ENCODE measurements around the gene ANKRD18B.
"Not testable (repeated sequence)": the region's sequence is repeated elsewhere in the genome, so short reads cannot be mapped to it uniquely, and the experiment has no call there.

The ANKRD18B gene

DNA sequence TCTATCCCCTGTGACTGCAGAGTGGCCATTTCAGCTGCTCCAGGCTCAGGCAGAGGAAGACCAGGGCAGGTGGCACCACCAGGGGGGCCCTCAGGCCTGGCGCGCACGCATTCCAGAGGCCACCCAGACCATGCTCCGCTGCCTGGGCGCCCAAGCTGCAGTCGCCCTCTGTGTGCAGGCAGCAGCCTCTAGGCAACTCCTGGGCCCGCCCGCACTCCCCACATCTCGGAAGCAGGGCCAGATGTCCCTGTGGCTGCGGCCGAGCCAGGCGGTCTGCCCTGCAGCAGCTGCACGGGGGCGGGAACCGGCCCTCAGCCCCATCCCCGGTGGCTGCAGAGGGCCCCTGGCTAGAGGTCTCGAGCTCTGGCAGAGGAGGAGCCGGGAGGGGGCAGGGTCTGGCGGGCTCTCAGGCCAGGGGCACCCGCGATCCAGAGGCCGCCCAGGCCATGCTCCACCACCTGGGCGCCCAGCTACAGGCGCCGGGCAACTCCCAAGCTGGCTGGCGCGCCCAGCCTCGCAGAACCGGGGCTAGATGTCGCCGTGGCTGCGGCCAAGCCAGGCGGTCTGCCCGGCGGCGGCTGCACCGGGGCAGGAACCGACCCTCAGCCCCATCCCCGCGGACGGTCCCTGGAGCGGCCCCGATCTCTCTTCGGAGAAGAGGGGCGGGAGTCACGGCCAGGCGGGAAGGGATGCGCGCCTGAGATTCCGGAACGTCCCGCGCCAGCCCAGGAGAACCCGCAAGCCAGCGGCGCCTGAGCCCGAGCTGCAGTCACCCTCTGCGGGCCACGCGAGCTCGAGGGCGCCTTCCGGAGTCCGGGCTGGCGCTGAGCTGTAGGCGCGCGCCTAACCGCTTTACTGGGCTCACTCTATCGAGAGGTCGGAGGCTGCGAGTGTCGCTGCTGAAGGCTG is at the start of gene ANKRD18B:
ANKRD18B (plus strand) TSS at position 855 of the 909 bp plus-strand sequence. CDS start 239 bp downstream, outside the sequence.
- TF ChIP-seq, protein P1, sequence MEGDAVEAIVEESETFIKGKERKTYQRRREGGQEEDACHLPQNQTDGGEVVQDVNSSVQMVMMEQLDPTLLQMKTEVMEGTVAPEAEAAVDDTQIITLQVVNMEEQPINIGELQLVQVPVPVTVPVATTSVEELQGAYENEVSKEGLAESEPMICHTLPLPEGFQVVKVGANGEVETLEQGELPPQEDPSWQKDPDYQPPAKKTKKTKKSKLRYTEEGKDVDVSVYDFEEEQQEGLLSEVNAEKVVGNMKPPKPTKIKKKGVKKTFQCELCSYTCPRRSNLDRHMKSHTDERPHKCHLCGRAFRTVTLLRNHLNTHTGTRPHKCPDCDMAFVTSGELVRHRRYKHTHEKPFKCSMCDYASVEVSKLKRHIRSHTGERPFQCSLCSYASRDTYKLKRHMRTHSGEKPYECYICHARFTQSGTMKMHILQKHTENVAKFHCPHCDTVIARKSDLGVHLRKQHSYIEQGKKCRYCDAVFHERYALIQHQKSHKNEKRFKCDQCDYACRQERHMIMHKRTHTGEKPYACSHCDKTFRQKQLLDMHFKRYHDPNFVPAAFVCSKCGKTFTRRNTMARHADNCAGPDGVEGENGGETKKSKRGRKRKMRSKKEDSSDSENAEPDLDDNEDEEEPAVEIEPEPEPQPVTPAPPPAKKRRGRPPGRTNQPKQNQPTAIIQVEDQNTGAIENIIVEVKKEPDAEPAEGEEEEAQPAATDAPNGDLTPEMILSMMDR (conservative IDR thresholded peaks at IDR 0.05; ENCODE audit: low read depth): peak; percentile 38
- DNase-seq (ENCODE audit: low spot score): peak; percentile 60
- H3K27ac ChIP-seq: peak within 1 kb of the TSS; percentile 72
- POLR2A ChIA-PET (ENCODE audit: low non-redundant PET): interaction anchor here (0.9 kb wide), 1 partner anchor 49 kb away, joined by 4 read pairs; no protein-coding TSS in a partner anchor
- CTCF ChIA-PET: interaction anchor here (0.6 to 1.0 kb wide), 4 partner anchors 50 to 198 kb away, joined by 3 read pairs; partner anchors contain the start of gene NOL6

DNA sequence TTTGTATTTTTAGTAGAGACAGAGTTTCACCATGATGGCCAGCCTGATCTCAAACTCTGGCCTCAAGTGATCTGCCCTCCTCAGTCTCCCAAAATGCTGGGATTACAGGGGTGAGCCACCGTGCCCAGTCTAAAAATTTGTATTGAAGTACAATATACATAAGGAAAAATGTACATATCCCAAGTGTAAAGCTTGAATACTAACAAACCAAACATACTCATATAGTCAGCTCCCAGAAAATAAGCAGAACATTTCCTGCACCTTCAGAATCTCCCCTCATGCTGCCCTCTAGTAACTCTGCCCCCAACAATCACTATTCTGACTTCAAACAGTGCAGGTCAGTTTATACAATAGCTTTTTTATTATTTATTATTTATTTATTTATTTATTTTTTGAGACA is 48.7 kb upstream of the ANKRD18B start:
- H3K27ac ChIP-seq: no peak overlapping the region
- CTCF ChIA-PET: no interaction called here
- POLR2A ChIA-PET (ENCODE audit: low non-redundant PET): no interaction called here
- no peak for DNase-seq (ENCODE audit: low spot score)
- TF ChIP-seq, protein P1 (conservative IDR thresholded peaks at IDR 0.05; ENCODE audit: low read depth): no peak

DNA sequence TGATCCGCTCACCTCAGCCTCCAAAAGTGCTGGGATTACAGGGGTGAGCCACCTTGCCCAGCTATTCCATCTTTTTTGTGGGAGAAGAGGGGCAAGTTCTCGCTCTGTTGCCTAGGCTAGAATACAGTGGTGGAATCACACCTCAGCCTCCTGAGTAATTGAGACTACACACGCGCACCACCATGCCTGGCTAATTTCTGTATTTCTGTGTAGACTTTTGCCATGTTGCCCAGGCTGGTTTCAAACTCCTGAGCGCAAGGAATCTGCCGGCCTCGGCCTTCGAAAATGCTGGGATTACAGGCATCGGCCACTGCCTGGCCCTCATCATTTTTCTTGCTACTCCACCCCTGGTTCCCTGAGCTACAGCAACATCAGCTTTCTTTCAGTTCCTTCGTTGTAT is 47.5 kb upstream of the ANKRD18B start:
- TF ChIP-seq, protein P1 (conservative IDR thresholded peaks at IDR 0.05; ENCODE audit: low read depth): no peak
- H3K27ac ChIP-seq: peak overlapping the region; percentile 39
- no peak for DNase-seq (ENCODE audit: low spot score)
- POLR2A ChIA-PET (ENCODE audit: low non-redundant PET): no interaction called here
- CTCF ChIA-PET: no interaction called here

DNA sequence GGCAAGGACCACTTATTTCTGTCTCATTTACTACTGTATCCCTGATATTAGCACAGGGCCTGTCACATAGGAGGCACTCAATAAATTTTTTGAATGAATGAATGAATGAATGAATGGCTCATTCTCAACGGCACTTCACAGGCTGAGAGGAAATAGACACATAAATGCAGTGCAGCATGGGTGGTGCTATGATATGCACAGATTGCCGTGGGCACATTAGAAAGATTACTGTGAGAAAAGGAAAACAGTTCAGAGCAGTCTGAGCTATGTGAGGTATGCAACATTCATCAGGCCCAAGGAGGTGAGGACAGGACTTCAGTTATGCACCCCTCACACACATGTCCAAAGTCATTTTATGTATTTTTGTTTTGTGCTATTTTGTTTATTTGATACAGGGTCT is 43.9 kb upstream of the ANKRD18B start:
- TF ChIP-seq, protein P1 (conservative IDR thresholded peaks at IDR 0.05; ENCODE audit: low read depth): no peak
- ChIA-PET CTCF (interaction anchor here (0.6 kb wide), 1 partner anchor 93 kb away, joined by 3 read pairs; no protein-coding TSS in a partner anchor), POLR2A (ENCODE audit: low non-redundant PET) (interaction anchor here (0.7 kb wide), 1 partner anchor 239 kb away, joined by 3 read pairs; no protein-coding TSS in a partner anchor)
- H3K27ac ChIP-seq: no peak overlapping the region
- DNase-seq (ENCODE audit: low spot score): no peak

DNA sequence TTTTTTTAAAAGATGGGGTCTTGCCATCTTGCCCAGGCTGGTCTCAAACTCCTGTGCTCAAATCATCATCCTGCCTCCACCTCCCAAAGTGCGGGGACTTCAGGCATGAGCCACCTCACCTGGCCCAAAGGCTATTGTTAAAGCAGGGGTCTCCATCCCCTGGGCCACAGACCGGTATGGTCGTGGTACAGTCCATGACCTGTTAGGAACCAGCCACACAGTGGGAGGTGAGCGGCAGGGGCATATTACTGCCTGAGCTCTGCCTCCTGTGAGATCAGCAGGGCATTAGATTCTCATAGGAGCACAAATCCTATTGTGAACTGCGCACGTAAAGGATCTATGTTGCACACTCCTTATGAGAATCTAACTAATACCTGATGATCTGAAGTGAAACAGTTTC is 43.1 kb upstream of the ANKRD18B start:
- H3K27ac ChIP-seq: no peak overlapping the region
- no peak for DNase-seq (ENCODE audit: low spot score)
- ChIA-PET CTCF (interaction anchor here (0.6 kb wide), 1 partner anchor 92 kb away, joined by 3 read pairs; no protein-coding TSS in a partner anchor), POLR2A (ENCODE audit: low non-redundant PET) (no interaction called here)
- TF ChIP-seq, protein P1 (conservative IDR thresholded peaks at IDR 0.05; ENCODE audit: low read depth): no peak

DNA sequence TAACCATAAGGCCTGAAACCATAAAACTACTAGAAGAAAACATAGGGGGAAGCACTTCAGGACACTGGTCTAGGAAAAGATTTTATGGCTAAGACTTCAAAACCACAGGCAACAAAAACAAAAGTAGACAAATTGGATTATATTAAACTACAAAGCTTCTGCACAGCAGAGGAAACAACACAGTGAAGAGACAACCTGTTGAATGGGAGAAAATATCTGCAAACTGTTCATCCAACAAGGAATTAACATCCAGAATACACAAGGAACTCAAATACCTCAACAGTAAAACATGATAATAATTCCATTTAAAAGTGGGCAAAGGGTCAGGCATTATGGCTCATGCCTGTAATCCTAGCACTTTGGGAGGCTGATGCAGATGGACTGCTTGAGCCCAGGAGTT is 38.7 kb upstream of the ANKRD18B start:
- H3K27ac ChIP-seq; DNase-seq (ENCODE audit: low spot score); POLR2A ChIA-PET (ENCODE audit: low non-redundant PET); CTCF ChIA-PET: not testable (repeated sequence)

DNA sequence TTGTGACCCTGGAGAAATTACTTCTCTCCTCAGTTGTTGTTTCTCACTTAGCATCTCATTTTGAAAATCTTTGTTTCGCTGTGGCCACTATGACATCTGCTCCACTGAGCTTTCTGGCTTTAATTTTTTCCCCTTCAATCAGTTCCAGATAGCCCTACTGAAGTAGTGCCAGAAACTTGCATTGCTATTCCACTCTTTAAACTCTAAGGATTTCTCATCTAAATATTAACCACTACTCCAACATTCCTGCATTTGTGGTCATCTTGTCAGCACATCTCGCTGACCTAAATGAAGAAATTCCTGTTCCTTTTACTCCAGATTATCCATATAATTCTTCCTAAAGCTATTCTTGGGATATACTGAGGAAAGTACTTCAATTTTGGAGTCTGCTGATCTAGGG is 35.0 kb upstream of the ANKRD18B start:
- TF ChIP-seq, protein P1 (conservative IDR thresholded peaks at IDR 0.05; ENCODE audit: low read depth): no peak
- CTCF ChIA-PET: interaction anchor here (1.0 kb wide), 1 partner anchor 28 kb away, joined by 3 read pairs; no protein-coding TSS in a partner anchor
- DNase-seq (ENCODE audit: low spot score): no peak
- POLR2A ChIA-PET (ENCODE audit: low non-redundant PET): no interaction called here
- H3K27ac ChIP-seq: no peak overlapping the region

DNA sequence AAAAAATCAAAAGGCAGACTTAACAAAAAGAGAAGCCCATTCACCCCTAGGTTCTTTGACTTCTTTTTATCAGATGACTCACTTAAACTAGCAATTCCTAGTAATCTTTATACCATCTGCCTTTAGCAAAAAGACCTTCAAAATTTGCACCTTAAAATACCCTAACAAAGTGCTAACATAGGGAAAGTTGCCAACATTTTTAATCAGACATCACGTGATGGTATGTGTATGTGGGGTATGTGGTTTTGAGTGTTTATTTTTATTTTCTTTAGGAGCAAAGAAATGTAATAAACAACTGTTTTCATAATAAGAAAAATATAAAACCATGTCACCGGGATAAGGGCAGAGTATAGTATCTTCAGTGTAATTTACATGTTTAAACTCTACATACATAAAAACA is 30.2 kb upstream of the ANKRD18B start:
- CTCF ChIA-PET: interaction anchor here (0.9 kb wide), 1 partner anchor 27 kb away, joined by 3 read pairs; no protein-coding TSS in a partner anchor
- DNase-seq (ENCODE audit: low spot score); POLR2A ChIA-PET (ENCODE audit: low non-redundant PET); H3K27ac ChIP-seq: not testable (repeated sequence)
